Measurements from ENCODE around the gene RNF180.

DNA sequence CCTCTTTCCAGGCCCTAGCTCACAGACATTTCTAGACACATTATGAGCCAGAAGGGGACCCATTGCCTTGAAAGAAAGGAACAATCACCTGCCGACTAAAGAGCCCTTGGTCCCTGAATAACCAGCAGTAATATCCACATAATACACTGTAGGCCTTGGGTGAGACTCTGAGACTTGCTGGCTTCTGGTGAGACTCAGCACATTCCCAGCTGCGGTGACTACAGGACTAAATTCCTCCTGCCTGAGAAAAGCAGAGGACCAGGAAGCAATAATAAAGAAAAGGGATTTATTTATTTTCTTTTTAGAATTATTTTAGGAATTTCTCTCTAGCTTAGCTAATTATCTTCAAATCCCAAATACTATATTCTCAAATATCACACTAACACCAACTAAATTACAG is 252.4 kb downstream of the RNF180 start:
- TF ChIP-seq POLR2AphosphoS5 (IDR thresholded peaks at IDR 0.05) = no peak
- TF ChIP-seq, protein P1, sequence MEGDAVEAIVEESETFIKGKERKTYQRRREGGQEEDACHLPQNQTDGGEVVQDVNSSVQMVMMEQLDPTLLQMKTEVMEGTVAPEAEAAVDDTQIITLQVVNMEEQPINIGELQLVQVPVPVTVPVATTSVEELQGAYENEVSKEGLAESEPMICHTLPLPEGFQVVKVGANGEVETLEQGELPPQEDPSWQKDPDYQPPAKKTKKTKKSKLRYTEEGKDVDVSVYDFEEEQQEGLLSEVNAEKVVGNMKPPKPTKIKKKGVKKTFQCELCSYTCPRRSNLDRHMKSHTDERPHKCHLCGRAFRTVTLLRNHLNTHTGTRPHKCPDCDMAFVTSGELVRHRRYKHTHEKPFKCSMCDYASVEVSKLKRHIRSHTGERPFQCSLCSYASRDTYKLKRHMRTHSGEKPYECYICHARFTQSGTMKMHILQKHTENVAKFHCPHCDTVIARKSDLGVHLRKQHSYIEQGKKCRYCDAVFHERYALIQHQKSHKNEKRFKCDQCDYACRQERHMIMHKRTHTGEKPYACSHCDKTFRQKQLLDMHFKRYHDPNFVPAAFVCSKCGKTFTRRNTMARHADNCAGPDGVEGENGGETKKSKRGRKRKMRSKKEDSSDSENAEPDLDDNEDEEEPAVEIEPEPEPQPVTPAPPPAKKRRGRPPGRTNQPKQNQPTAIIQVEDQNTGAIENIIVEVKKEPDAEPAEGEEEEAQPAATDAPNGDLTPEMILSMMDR (IDR thresholded peaks at IDR 0.05) = no peak
- no peak for TF ChIP-seq EP300 (IDR thresholded peaks at IDR 0.05)
- TF ChIP-seq POLR2A (IDR thresholded peaks at IDR 0.05) = no peak
